ENCODE measurements around the gene ARVCF. TPM values are rescaled to one million over a fixed set of nuclear protein-coding genes. Genes with fewer than 3 reads are reported as not detected.

The ARVCF gene
- total RNA-seq, 1 donor from 2014 or later, result 25.4 TPM

GRCh38 chr22:20032407-20032991 is 15.9 kb upstream of the ARVCF start:
- H3K9me3 ChIP-seq (replicated peaks), result no peaks in the 10 kb centered on the region
- TF ChIP-seq CTCF (IDR thresholded peaks at IDR 0.05; ENCODE audit: borderline replicate concordance), result no peak
- no peak for DNase-seq
- H3K27ac ChIP-seq (replicated peaks), result peak overlapping the region; percentile 85
- H3K4me1 ChIP-seq, result peaks cover 89% of the 10 kb centered on the region
- intact Hi-C loops (cut with micrococcal nuclease), result no loop called here
- H3K36me3 ChIP-seq, result peaks cover 23% of the 10 kb centered on the region
- H3K4me3 ChIP-seq, result no peak overlapping the region
- H3K27me3 ChIP-seq (ENCODE audit: low read depth), result no peaks in the 10 kb centered on the region

- Histone ChIP-seq H3K4me3 (no peak overlapping the region), H3K36me3 (peaks cover 17% of the 10 kb centered on the region), H3K27ac (replicated peaks) (peak overlapping the region; percentile 85), H3K27me3 (ENCODE audit: low read depth) (no peaks in the 10 kb centered on the region), H3K9me3 (replicated peaks) (no peaks in the 10 kb centered on the region), H3K4me1 (peaks cover 95% of the 10 kb centered on the region)
- no peak for DNase-seq
- no peak for TF ChIP-seq CTCF (IDR thresholded peaks at IDR 0.05; ENCODE audit: borderline replicate concordance)
- intact Hi-C loops (cut with micrococcal nuclease), result no loop called here
These were observed 15.2 kb upstream of the ARVCF start for GRCh38 chr22:20031732-20032406.

GRCh38 chr22:20029550-20030225 is 13.1 kb upstream of the ARVCF start:
- H3K27ac ChIP-seq (replicated peaks), result peak overlapping the region; percentile 75
- no peaks in the 10 kb centered on the region for H3K27me3 ChIP-seq (ENCODE audit: low read depth)
- H3K4me1 ChIP-seq, result peaks cover 97% of the 10 kb centered on the region
- no peaks in the 10 kb centered on the region for H3K9me3 ChIP-seq (replicated peaks)
- peaks cover 10% of the 10 kb centered on the region for H3K36me3 ChIP-seq
- intact Hi-C loops (cut with micrococcal nuclease), result no loop called here
- H3K4me3 ChIP-seq, result no peak overlapping the region
- DNase-seq, result no peak
- no peak for TF ChIP-seq CTCF (IDR thresholded peaks at IDR 0.05; ENCODE audit: borderline replicate concordance)

- intact Hi-C loops (cut with micrococcal nuclease), result no loop called here
- Histone ChIP-seq H3K4me1 (peaks cover 97% of the 10 kb centered on the region), H3K36me3 (peaks cover 10% of the 10 kb centered on the region)
These were observed 12.4 kb upstream of the ARVCF start for GRCh38 chr22:20028855-20029549.

More at GRCh38 chr22:20028855-20029549, 12.4 kb upstream of the ARVCF start:
- TF ChIP-seq CTCF (IDR thresholded peaks at IDR 0.05; ENCODE audit: borderline replicate concordance), result no peak
- Histone ChIP-seq H3K27me3 (ENCODE audit: low read depth) (no peaks in the 10 kb centered on the region), H3K27ac (replicated peaks) (peak overlapping the region; percentile 75), H3K4me3 (no peak overlapping the region), H3K9me3 (replicated peaks) (no peaks in the 10 kb centered on the region)
- no peak for DNase-seq
